NCI-H1417 treated with DMSO at 0.1 percent for 48 hours (cell line): Measurements from ENCODE around the gene NRXN3.

Experiments
- DNase-seq: peaks from one replicate; lab custom pipeline; 2025; lab: John Stamatoyannopoulos, UW

Gene NRXN3

GRCh38 chr14:78324353-78324752, 154.2 kb downstream of the NRXN3 start:
- no peak for DNase-seq

- no peak for DNase-seq
Measured at GRCh38 chr14:78325911-78326310, 155.7 kb downstream of the NRXN3 start.

DNA sequence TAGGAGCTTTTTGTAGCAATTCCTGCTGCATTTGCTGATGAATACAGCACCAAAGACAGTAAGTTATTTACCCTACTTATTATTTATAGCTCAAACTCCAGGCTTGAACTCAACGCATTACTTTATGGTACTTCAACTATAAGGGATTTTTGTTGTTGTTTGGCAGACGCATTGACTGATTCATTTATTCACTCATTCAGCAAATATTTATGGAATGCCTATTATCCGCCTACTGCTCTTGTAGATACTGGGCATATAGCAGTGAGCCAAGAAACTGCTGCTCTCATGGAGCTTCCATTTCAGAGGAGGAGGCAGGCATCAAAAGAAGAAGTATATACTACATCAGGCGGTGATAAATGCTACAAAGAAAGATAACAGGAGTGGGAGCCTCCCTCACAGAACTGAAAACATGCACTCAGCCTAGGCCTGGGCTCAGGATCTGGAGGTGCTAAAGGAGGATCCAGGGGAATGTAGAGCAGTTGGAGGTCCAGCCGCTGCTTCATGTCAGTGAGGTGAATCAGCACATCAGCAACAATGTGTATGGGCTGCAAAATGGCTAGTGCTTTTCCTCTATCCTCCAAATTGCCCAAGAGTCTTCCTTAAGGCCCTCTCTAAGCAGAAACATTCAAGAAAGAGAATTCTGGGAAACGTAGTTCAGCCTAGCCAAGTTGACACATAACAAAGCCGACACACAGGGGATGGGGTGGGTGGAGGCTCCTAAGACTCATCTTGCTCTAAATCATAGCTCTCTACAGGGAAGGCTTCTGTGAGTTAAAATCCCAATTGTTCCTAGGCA, 157.5 kb downstream of the NRXN3 start:
- no peak for DNase-seq

GRCh38 chr14:78329371-78329770, 159.2 kb downstream of the NRXN3 start:
- no peak for DNase-seq

DNA sequence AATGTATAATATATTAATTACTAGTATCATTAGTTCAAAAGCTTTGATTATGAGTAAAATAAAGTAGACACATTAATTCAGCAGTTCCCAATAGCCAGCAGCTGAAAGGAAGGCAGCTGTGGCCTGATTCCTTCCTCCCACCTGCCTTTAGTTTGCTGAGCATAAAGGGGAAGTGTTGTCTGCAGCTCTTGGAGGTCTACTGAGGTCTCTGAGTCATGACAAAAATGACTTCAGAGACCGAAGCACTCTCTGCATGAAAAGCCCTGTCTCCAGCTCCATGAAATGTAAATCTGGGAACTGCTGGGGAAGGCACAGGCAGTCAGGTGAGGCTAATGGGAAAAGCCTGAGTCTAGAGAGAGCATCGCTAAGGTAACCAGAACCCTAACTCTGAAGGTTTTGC, 165.4 kb downstream of the NRXN3 start:
- no peak for DNase-seq

GRCh38 chr14:78340250-78340649, 170.1 kb downstream of the NRXN3 start:
- DNase-seq = no peak

- no peak for DNase-seq
Measured at GRCh38 chr14:78341827-78342389, 171.7 kb downstream of the NRXN3 start.

- DNase-seq = no peak
Measured at GRCh38 chr14:78342879-78343278, 172.7 kb downstream of the NRXN3 start.

DNA sequence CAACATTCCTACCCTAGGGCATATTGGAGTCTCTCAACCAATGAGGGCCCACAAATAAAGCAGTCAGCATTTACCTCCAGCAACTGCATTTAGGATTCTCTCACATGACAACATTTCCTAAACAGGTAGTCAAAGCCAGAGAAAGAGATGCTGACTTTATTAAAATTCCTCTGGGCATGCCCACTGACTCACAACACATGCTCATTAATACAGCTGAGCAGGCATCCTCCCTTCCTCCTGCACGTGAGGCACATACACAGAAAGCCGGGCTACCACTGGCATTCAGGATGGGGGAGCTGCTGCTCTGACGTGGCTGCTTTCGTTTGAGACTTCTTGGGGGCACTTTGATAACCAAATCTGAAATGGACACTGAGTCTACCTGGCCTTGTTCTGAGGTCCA, 174.1 kb downstream of the NRXN3 start:
- no peak for DNase-seq

DNA sequence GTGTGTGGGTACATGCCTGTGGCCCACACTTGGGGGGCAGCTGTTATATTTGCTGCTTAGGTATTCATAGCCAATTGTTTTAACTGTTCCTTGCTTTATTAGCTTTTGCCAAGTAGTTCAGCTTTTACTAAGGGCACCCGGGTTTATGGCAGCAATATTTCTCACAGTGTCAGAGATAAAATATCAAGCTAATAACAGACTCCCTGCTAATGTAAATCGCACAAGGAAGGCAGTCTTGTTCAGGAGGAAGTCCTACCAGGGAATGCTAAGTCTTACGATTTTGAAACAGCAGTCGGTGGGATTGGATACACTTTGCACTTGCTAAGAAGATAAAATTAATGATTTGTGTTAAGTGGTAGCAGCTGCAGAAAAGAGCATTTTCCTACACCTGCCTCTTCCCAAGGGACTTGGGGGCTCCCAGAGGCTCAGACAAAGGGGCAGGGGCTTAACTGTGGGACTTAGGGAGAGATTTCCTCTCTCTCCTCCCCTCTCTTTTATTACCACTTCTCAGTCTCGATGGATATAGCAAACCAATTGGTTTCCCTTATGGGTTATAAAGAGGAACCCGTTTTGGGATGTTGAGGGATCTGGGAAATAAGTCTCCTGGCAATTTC, 175.1 kb downstream of the NRXN3 start:
- no peak for DNase-seq

GRCh38 chr14:78346747-78347146, 176.6 kb downstream of the NRXN3 start:
- peak; percentile 87 for DNase-seq

DNA sequence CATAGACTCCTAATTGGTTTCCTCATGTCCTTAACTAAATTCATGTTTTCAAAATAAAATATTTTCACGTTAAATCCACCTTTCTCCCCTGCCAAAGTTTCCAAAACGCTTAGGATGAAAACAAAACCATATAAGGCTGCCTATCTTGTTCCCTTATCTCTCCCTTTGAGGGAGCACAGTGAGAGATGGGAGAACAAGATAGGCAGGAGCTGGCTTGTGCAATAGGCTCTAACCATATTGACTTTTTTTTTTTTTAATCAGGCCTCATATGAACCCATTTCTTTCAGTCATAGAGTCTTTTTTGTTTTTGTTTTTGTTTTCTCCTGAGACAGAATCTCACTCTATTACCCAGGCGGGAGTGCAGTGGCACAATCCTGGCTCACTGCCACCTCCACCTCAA, 184.9 kb downstream of the NRXN3 start:
- DNase-seq = no peak

- DNase-seq = no peak
Measured at GRCh38 chr14:78356391-78356790, 186.2 kb downstream of the NRXN3 start.

- DNase-seq = no peak
Measured at GRCh38 chr14:78358591-78358990, 188.4 kb downstream of the NRXN3 start.

GRCh38 chr14:78359581-78359980, 189.4 kb downstream of the NRXN3 start:
- DNase-seq = no peak

GRCh38 chr14:78363008-78363407, 192.8 kb downstream of the NRXN3 start:
- no peak for DNase-seq

DNA sequence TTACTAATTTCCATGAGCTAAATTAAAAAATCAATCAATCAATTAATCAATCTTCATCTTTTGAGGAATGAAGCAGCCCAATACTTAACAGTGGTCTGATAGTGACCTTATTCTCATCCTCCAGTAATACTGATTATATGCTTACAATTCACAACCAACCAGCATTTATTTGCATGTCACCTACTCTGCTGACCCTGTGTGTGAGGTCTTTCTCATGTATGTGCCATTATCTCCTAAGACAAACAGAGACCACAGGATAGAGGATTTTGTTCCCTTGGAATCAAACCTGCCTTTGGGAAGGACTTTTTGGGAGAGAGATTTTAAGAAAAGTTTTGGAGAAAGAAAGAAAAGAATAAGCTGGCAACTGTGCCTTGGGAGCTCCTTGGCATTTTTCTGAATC, 197.2 kb downstream of the NRXN3 start:
- DNase-seq = no peak

DNA sequence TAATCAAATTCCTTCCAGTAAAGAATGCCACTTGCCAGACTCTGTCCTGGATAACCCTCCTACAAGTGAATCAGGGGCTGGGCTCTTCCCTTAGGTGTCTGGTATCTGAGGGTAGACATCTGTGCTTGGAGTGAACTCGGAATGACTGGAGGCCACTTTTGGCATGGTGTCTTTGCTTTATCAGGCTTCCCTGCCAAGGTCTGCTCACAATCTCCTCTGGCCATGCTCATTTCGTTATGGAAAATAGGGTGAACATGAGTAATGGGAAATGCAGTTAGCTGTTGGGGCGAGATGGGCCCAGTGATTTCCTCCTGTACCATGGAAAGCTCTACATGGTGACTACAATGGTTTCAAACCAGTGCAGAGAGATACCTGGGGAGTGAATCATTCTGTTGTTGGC, 212.9 kb downstream of the NRXN3 start:
- DNase-seq = no peak

DNA sequence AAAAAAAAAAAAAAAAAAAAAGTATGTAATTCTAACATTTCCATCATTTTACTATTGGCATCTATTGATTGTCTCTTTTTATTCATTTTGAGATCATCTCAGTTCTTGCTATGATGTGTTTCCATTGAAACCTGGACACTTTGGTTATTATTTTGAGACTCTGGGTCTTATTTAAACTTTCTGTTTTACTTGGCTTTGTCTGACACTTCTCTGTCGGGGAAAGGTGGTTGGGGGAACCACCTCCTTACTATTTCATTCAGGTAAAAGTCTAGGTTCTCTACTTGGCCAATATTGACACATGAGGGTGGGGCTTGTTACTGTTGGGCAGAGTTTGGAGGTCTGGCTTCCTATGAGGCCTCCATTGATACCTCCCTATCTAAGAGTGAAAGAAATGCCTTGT, 228.0 kb downstream of the NRXN3 start:
- DNase-seq = no peak

GRCh38 chr14:78399316-78399889, 229.2 kb downstream of the NRXN3 start:
- DNase-seq = no peak

- DNase-seq = no peak
Measured at GRCh38 chr14:78401866-78402265, 231.7 kb downstream of the NRXN3 start.

DNA sequence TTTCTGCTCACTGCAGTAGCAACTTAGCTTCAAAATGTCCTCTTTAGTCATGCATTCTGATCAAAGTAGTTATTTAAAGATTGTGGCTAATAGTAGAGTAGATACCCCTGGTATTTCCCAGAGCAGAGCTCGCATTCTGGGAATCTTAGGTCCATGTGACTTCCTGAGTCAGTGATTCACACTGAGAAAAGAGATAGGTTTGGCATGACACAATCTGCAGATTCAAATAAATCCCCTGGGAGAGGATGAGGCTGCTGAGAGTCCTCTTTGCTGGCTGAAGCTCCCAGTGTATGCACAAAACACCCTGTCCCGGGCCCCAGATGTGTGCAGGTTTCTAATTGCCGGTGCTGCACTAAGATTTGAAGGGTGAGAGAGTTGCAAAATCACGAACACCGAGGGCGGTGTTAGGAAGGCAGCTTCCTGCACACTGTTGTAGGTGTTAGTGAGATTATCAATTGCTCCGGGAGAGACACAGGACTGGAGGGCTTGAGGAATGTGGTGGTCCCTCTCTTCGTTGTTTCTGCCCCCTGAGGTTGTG, 233.2 kb downstream of the NRXN3 start:
- no peak for DNase-seq
